KMS-11 (cell line): ENCODE data around the gene SELENOS.

Experiments
- H2AFZ ChIP-seq: fragments of 200-600 bp; sonication (generic); 2 replicates; pipeline ENCODE4 v1.6.1; 2016; ENCODE audit warnings: antibody characterized with exemption, mixed run types, low read depth
- H3K27ac ChIP-seq: fragments of 200-600 bp; sonication (generic); 2 replicates; pipeline ENCODE4 v1.6.1; 2016; ENCODE audit warnings: mild to moderate bottlenecking, mixed run types
- H3K27me3 ChIP-seq: fragments of 200-600 bp; sonication (generic); 2 replicates; pipeline ENCODE4 v1.6.1; 2017; ENCODE audit warnings: mild to moderate bottlenecking, low read depth, mixed run types, moderate library complexity; ENCODE audit not compliant: insufficient read depth
- H3K36me3 ChIP-seq: fragments of 200-600 bp; sonication (generic); 2 replicates; pipeline ENCODE4 v1.6.1; 2017; ENCODE audit warnings: mild to moderate bottlenecking, mixed run types; ENCODE audit not compliant: insufficient read depth
- H3K4me1 ChIP-seq: fragments of 200-600 bp; sonication (generic); 2 replicates; pipeline ENCODE4 v1.6.1; 2016; ENCODE audit warnings: mild to moderate bottlenecking, low read depth, mixed run types; ENCODE audit not compliant: poor library complexity, severe bottlenecking
- H3K4me2 ChIP-seq: fragments of 200-600 bp; sonication (generic); 2 replicates; pipeline ENCODE4 v1.7.0; 2016; ENCODE audit warnings: mild to moderate bottlenecking, mixed run types
- H3K4me3 ChIP-seq: fragments of 200-600 bp; sonication (generic); IDR thresholded peaks from 2 replicates; pipeline ENCODE4 v1.6.1; 2017; ENCODE audit warnings: low read depth, low read length, mixed read lengths; ENCODE audit not compliant: insufficient read depth
- H3K79me2 ChIP-seq: fragments of 200-600 bp; sonication (generic); 2 replicates; pipeline ENCODE4 v1.6.1; 2016; ENCODE audit warnings: low read depth, mixed run types; ENCODE audit not compliant: insufficient read depth
- H3K9ac ChIP-seq: fragments of 200-600 bp; sonication (generic); 2 replicates; pipeline ENCODE4 v1.6.1; 2016; ENCODE audit warnings: mild to moderate bottlenecking, mixed run types
- H4K20me1 ChIP-seq: fragments of 200-600 bp; sonication (generic); 2 replicates; pipeline ENCODE4 v1.6.1; 2016; ENCODE audit warnings: mild to moderate bottlenecking, mixed run types; ENCODE audit not compliant: insufficient read depth
- TF ChIP-seq, protein P1 (sequence below): fragments of 200-600 bp; sonication (generic); conservative IDR thresholded peaks from 2 replicates; pipeline ENCODE4 v1.6.1; 2017; ENCODE audit warnings: low read depth, mild to moderate bottlenecking, antibody characterized with exemption, low read length, moderate library complexity, mixed read lengths

SELENOS gene

DNA sequence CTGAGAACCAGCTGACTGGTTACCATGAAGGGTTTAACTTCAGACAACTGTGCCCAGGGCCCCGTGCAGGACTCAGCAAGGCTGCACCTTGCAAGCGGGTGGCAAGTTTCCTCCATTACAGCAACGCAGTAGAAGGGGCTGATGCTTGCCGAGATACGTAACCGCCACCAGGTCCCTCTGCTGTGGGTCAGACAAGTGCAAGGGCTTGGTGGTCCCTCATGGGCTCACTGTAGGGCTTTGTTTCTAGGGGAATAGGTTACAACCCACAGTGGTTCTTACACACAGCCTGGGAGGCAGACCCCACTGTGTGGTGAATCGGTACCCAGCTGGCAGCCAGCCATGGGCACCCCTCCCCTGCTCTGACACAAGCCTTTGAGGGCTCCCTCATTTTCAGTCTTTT is 33.2 kb upstream of the SELENOS start:
- no peak overlapping the region for H2AFZ ChIP-seq
- no peak overlapping the region for H3K4me3 ChIP-seq
- H3K27ac ChIP-seq: no peak overlapping the region
- H3K9ac ChIP-seq: no peak overlapping the region
- TF ChIP-seq, protein P1, sequence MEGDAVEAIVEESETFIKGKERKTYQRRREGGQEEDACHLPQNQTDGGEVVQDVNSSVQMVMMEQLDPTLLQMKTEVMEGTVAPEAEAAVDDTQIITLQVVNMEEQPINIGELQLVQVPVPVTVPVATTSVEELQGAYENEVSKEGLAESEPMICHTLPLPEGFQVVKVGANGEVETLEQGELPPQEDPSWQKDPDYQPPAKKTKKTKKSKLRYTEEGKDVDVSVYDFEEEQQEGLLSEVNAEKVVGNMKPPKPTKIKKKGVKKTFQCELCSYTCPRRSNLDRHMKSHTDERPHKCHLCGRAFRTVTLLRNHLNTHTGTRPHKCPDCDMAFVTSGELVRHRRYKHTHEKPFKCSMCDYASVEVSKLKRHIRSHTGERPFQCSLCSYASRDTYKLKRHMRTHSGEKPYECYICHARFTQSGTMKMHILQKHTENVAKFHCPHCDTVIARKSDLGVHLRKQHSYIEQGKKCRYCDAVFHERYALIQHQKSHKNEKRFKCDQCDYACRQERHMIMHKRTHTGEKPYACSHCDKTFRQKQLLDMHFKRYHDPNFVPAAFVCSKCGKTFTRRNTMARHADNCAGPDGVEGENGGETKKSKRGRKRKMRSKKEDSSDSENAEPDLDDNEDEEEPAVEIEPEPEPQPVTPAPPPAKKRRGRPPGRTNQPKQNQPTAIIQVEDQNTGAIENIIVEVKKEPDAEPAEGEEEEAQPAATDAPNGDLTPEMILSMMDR: no peak
- H3K79me2 ChIP-seq: no peaks in the 10 kb centered on the region
- H4K20me1 ChIP-seq: no peaks in the 10 kb centered on the region
- H3K4me1 ChIP-seq: no peaks in the 10 kb centered on the region
- no peak overlapping the region for H3K4me2 ChIP-seq
- H3K27me3 ChIP-seq: no peaks in the 10 kb centered on the region
- no peaks in the 10 kb centered on the region for H3K36me3 ChIP-seq

DNA sequence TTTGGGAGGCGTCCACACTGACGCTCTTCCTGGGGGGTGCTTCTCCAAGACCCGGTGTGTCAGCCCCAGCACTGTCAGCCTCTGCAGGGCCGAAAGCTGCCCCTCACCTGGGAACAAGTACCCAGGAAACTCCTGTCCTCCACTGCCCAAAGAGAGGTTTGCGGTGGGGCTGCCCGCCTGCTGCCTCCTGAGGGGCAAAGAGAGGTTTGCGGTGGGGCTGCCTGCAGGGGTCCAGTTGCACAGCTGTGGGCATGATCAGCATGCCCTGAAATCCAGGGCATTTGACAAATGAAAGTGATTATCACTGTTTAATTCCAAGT is 32.8 kb upstream of the SELENOS start:
- H3K27ac ChIP-seq: no peak overlapping the region
- H4K20me1 ChIP-seq: no peaks in the 10 kb centered on the region
- H3K36me3 ChIP-seq: no peaks in the 10 kb centered on the region
- no peaks in the 10 kb centered on the region for H3K4me1 ChIP-seq
- H3K27me3 ChIP-seq: no peaks in the 10 kb centered on the region
- no peak overlapping the region for H3K4me3 ChIP-seq
- no peaks in the 10 kb centered on the region for H3K79me2 ChIP-seq
- no peak overlapping the region for H2AFZ ChIP-seq
- TF ChIP-seq, protein P1: no peak
- H3K9ac ChIP-seq: no peak overlapping the region
- no peak overlapping the region for H3K4me2 ChIP-seq

DNA sequence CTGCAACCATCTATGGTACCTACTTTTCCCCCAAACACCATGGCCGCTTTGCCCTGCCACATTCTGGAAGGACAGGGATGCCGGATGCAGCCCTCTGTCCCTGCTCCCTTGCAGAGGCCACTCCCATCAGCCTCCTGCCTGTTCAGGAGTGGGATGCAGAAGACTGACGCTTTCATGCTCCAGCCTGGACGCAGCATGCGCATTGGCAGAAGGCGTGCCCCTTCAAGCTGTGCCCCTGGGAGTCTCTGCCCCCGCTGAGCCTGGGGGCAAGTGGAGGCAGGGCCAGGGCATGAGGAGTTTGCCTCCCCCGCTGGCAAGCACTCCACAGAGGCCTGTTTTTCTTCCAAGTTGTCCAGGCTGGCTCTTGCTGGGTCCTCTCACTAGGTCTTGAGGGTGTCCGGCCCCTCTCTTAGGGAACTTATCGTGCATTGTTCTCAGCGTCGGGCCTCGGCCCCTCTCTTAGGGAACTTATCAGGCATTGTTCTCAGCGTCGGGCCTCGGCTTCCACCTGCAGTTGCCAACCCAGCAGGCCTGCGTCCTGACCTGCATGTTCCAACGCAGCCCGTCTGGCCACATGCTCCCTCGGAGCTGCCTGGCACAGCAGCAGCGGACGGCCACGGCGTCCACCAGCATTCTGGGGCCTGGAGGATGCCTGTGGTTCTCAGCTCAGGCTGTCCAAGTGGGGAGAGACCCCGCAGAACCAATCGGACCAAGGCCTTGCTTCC is 32.3 kb upstream of the SELENOS start:
- TF ChIP-seq, protein P1: no peak

DNA sequence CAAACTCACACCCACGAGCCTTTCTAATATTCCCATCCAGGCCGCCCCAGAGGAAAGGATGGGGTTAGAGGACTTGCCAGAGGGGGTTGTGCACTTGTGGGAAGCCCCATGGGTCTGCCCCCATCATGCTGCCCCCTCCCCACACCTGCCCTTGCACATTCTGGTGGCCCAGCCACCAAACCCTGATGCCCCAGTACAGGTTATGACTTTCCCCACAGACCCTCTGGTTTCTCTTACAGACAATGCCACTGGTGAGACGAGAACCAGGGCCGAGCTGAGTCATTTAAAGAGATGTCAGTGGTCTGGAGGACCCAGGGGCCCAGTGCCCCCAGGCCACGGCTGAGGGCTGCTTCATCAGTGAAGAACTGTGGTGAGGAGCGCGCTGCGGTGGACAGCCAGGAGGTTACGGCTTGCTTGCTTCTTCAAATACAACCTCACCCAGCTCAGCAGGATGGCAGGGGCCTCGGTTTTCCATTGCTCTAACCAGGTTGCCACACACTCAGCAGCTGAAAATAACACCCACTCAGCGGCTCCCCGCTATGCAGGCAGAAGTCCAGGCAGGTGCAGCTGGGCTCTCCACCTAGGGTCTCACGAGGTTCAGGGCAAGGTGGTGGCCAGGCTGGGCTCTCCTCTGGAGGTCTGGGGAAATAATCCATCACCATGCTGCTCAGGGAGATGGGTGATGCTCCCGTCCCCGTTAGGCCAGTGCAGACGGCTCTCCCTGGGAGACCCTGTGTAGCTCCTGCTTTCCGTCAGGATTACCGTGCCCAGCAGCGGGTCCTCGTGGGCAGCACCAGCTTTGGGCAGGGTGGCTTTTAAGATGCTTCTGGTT is 31.5 kb upstream of the SELENOS start:
- no peak overlapping the region for H3K9ac ChIP-seq
- no peak overlapping the region for H3K4me3 ChIP-seq
- H4K20me1 ChIP-seq: no peaks in the 10 kb centered on the region
- no peaks in the 10 kb centered on the region for H3K4me1 ChIP-seq
- H3K79me2 ChIP-seq: no peaks in the 10 kb centered on the region
- H2AFZ ChIP-seq: no peak overlapping the region
- H3K27ac ChIP-seq: no peak overlapping the region
- TF ChIP-seq, protein P1: no peak
- no peaks in the 10 kb centered on the region for H3K27me3 ChIP-seq
- H3K36me3 ChIP-seq: no peaks in the 10 kb centered on the region
- H3K4me2 ChIP-seq: no peak overlapping the region

More for the DNA sequence above, 32.3 kb upstream of the SELENOS start:
- Histone ChIP-seq H3K79me2 (no peaks in the 10 kb centered on the region), H3K36me3 (no peaks in the 10 kb centered on the region), H3K27ac (no peak overlapping the region), H2AFZ (no peak overlapping the region), H3K4me2 (no peak overlapping the region), H3K4me3 (no peak overlapping the region), H3K4me1 (no peaks in the 10 kb centered on the region), H3K9ac (no peak overlapping the region), H3K27me3 (no peaks in the 10 kb centered on the region), H4K20me1 (no peaks in the 10 kb centered on the region)
